SK-N-MC (cell line): ENCODE results near the gene MOB3B.

Source experiments
- EZH2 ChIP-seq: fragments of 200-600 bp; sonication (generic); IDR thresholded peaks from one replicate; pipeline ENCODE4 v1.6.1; 2017; ENCODE audit warnings: antibody characterized with exemption
- FOXP2 ChIP-seq: optimal IDR thresholded peaks from 2 replicates; pipeline ENCODE3; 2011; ENCODE audit warnings: mild to moderate bottlenecking, moderate library complexity; ENCODE audit not compliant: insufficient read depth; ENCODE audit errors: extremely low read length, control extremely low read depth
- POLR2AphosphoS5 ChIP-seq: IDR thresholded peaks from 2 replicates; pipeline ENCODE4 v1.6.1; 2012; ENCODE audit warnings: mild to moderate bottlenecking, low read depth, low read length, borderline replicate concordance

DNA sequence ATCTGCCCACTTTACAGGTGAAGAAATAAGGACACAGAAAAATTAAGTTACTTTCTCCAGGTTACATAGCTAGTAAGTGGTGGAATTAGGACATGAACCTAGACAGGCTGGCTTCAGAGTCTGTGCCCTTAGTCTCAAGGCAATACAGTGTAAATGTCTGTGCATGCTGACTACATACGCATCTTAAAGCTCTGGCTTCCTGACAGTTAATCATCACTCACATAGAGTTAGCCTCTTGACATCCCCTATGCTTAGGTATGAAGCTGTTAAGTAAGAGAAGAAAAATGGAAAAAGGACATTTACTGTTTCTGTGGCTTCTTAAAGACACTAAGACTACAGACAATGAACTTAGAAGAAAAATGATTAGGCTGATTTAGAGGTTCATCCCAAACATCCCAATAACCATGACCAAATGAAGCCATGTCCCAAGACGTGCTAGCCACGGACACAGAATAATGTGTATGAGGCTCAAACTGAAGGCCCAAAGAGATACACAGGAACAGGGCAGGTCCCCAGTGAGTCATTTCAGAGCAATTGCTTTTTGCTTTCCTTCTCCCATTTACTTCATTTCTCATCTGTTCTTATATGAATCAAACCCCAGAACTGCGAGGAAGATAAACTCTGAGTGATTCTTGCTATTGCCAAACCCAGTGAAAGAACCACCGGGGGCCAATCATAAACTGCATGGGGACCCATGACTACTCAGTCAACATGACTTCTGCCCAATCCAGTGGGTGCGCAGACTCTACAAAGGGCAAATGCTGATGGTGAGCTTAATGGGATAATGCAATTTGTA lies 105.5 kb downstream of the MOB3B start:
- TF ChIP-seq POLR2AphosphoS5 (no peak), EZH2 (no peak), FOXP2 (no peak)
